ENCODE measurements around the gene APOL6.

- TF ChIP-seq CTCF (IDR thresholded peaks at IDR 0.05) (no peak), POLR2A (IDR thresholded peaks at IDR 0.05) (no peak)
Measured at GRCh38 chr22:35683560-35683959, 35.3 kb downstream of the APOL6 start.
